ENCODE data around the gene GEMIN5.

The GEMIN5 gene

DNA sequence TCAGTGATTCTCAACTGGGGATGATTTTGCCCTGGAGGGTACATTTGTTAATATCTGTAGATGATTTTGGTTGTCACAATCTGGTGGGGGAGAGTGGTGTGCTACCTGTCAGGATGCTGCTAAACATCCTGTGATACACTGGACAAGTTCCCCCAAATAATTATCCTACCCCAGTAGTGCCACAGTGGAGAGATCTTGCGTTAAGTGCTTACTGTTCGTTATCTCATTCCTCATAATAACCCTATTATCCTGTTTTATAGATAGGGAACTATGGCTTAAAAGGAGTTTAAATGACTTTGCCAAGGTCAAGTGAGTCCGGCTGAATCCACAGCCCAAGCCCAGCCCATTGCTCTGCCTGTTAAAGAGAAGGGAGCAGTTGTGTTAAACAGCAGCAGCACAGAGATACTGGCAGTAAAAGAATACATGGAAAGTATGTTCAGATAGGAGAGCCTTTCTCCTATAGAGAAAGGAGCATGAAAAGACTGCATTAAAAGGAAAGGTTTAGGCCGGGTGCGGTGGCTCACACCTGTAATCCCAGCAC is 64.2 kb downstream of the GEMIN5 start:
- no peak for DNase-seq

DNA sequence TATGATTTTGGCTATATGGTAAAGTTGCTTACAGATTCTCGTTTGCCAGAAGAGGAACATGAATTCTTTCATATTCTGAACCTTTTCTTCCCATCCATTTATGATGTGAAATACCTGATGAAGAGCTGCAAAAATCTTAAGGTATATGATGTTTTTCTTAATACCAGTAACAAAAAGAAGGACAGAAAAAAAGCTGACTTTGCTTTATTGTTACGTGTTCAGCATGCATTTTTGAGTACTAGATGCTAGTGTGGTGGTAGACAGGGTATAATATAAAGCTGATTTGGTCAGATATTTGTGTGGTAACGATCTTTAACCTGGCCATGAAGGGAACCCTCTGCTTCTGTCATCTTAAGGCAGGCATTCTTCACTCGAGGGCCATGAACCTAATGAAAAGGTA is 66.3 kb downstream of the GEMIN5 start:
- DNase-seq: no peak

DNA sequence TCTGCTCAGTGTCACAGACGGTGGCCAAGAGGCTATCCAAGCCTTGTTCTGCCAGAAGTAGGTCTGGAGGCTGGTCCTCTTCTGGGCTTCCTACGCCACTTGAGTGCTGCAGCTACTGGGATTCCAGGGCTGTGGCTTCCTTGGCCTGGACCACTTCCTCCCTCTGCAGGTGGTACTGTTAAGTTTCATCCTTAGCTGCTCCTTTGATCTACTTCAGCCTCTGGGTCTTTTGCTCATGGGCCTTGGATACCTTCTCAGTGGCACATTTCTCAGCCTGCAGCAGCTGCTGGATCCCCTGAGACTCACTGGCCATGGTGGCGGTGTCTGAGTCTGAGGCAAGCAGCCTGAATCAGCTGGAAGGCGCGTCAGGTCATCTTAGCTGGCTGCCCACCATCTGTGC is 69.3 kb downstream of the GEMIN5 start:
- DNase-seq: no peak

DNA sequence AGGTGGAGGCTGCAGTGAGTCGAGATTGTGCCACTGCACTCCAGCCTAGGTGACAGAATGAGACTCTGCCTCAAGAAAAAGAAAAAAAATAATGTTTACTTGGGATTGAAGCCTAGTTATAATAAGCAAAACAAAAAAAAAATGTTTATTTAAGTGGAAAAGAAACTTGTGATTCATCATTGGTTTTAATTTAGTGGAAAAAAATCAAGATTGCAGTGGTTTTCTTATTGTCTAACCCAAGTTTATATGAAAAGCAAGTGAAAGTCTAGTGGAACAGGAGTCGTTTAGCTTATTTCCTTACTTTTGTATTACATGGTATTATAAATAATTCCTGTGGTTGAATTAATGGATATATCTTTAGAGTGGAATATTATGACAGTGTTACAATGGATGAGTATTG is 71.2 kb downstream of the GEMIN5 start:
- DNase-seq: no peak

DNA sequence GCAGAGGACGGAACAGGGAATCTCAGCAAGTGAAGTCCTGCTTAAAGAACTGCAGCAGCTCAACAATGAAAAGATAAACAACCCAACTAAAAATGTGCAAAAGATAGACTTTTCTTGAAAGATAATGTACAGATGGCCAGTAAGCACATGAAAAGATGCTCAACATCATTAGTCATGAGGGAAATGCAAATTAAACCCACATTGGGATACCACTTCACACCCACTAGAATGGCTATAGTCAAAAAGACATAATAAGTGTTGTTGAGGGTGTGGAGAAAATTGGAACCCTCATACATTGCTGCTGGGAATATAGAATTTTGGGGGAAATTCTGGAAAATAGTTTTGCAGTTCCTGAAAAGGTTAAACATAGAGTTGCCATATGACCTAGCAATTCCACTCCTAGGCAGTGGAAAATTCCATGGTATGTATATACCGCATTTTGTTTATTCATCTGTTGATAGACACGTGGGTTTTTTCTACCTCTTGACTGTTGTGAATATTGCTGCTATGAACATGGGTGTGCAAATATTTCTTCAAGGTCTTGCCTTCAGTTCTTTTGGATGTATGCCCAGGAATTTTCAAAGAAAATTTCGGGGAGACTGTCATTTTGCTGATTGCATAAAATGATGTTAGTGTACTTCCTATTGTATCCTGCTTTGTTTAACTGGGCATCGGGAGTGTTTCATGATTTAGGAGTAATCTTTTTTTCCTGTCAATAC is 72.4 kb downstream of the GEMIN5 start:
- no peak for DNase-seq

DNA sequence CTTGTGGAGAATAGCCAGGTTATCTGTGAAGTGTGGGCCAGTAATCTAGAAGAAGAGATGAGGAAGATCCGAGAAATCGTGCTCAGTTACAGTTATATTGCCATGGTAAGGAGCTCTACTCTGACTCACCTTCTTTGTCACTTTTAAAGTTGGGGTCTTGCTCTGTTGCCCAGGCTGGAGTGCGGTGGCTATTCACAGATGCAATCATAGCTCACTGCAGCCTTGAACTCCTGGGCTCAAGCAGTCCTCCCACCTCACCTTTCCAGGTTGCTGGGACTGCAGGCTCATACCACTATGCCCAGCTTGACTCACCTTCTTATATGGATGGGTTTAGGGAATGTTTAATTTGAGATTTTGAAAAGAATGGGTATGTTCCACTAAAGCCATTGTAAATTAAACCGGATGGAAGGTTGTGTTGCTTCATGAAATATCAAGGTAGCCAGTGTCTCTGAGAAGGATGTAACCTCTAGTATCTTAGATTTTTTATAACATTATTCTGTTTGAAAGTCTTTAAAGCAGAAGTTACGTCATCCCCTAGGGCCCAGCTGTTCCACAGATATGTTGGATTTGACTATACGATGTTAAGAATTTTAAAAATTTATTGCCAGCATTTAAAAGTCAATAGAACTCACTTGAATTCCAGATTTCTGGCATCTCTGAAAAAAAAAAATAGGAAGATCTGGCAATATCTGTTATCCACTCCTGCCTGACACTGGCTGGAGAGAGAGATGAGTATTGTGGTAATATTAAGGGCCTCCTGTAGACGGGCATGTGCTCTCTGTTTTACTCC is 74.5 kb downstream of the GEMIN5 start:
- no peak for DNase-seq

DNA sequence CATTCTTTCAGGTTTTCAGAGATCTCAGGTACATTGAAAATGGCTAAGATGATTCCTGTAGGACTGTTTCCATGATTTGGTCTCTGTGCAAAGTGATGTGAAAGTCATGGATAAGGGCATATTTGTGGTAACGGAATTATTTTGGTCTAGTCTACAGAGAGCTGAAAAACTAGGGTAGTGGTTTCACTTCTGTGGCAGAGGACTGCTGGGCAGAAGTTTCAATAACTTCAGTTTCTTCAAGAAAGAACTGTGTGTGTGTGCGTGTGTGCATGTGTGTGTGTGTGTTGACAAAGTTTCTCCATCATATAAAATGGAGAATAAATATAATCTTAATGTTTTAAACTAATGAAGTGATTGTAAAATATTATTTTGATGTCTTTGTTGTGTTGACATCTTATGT is 75.2 kb downstream of the GEMIN5 start:
- DNase-seq: no peak

DNA sequence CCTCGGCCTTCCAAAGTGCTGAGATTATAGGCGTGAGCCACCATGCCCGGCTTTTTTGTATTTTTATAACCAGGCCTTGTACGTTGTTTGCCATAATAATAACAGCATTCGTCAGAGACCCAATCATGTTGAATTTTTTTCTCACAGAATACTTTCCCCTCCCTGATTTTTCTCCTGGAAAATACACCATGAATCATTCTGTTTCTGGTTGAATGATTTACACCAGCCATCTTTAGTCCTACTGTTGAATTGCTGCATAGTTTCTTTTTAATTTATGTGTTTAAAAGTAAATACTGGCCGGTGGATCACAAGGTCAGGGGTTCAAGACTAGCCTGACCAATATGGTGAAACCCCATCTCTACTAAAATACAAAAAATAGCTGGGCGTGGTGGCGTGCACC is 76.1 kb downstream of the GEMIN5 start:
- no peak for DNase-seq

DNA sequence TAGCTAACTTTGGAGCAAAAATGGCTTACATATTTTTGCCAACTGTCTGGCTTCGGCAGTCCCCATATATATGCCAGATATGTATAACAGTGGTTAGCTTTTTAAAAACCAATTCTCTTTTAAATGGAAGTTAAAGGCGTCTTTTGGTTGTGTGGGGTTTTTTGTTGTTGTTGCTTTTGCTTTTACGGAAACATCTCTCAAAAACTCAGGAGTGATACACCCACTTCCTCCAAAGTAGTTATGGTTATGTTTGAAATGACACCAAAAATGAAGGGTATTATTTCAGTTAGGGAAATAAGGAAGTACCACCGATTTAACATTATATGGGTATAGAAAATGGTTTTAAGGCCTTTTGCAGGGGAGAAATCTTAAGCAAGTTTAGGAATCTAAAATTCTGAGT is 77.2 kb downstream of the GEMIN5 start:
- DNase-seq: no peak

DNA sequence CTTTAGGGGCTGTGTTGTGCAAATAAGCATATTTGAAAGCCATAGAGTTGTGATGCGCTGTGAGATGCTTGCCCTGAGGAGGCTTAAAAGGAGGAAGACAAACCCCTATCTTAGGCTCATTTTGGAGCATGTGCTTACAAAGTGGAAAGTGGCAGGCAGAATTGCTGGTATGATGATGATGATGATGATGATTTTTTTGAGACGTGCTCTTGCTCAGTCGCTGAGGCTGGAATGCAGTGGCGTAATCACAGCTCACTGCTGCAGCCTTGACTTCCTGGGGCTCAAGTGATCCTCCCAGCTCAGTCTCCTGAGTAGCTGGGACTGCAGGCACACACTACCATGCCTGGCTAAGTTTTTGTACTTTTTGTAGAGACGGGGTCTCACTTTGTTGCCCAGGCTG is 77.9 kb downstream of the GEMIN5 start:
- no peak for DNase-seq

DNA sequence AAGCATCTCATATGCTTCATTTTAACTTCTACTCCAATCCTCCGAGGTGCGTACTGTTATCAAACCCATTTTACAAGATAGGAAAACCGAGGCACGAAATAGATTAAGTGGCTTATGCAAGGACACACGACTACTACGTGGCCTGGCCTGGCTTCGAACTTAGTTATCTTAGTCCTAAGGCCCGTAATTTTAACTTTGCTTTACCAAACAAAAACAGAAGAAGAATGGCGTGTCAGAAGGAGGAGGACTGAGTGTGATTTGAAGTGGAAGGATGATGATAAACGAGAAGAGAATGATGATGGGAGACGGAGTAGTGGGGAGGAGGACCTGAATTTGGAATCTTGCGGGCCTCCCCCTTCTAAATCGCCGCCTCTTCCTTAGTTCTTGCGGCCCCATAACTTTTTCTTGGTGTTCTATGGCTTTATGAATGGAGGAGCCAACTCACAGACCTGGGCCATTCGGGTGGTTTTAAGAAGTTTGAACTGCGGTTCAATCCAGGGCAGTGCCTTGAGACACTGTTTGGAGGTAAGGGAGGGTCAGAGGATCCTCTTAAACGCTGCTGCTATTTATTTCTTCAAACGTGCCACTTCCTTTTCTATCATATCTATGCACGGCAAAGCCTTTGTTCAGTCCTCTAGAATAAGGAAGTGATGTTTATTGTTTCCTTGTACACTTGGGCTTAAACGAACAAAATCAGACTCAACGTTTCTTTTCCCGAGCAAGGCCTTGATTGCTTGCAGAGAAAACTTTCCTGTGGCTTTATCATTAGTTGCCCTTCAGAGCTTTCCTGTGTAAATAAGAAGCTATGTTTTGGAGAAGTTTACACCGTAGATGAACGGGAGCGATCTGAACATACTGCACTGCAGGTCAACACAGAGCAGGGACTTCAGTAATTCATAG is 78.8 kb downstream of the GEMIN5 start:
- DNase-seq: no peak

DNA sequence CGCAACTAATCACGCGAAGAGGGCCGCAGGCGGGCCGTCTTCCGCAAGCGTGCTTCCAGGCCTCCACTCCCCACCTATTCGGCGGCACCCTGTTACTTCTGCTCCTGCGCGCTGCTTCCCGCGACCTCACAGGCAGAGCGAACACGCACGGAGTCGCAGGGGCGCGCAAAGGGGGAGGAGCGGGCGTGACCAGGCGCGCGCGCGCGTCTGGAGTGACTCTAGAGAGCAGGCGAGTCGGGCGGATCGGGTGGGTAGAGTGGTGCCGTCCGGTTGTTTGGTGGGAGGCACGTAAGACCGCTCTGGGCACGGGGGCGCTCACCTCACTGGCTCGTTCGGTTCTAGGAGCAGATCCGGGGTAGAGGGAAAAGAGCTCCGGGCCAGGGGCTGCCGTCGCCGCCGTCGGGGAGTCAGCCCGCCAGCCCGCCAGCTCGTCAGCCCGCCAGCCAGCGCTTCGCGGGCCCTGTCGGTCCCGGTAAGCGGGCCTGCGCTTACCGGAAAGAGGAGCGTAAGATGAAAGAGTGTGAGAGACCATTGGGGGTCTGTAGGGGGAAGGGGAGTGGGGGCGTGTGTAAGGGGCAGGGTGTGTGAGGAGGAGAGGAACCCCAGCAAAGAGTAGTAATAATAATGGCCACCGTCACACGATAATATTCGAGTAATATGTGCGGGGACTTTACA is 79.6 kb downstream of the GEMIN5 start, which contains the start of gene CNOT8:
CNOT8 (plus strand) TSS at position 331 of the 675 bp plus-strand sequence. CDS start 4,652 bp downstream, outside the sequence.
- peak; percentile 84 for DNase-seq

DNA sequence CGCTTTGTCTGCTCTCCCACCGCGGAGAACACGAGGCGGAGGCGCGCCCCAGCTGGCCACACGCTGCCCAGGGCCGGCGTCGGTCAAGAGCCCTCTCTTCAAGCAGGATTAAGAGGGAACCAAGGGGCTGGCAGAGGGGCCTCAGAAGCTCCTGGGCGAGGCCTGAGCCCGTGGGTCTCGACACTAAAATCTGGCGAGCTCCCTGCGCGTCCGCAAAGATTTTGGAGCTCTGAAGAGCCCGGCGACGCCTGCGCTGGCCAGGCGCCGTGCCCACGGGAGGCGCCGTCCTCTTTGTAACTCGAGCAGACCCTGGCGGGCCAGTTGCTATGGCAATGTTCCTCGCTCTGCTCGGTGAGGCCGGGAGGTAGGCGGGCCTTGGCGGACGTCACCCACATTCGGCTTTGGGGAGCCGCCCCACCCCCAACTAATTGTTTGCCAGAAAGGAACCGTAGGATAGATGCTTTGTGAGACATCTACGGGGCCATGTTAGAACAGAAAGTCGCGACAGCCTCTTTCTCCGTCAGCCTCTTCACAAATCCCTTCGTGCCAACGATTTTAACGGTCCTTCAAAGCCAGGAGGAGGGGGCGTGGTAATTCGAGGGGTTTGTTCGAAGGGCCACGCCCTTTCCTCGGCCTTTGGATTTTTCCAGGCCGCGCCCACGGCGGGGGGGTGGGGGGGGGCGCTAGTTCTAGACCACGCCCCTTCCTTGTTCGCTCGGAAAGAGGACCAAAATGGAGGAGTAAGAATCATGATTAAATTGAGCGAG is 80.3 kb downstream of the GEMIN5 start:
- peak; percentile 86 for DNase-seq

DNA sequence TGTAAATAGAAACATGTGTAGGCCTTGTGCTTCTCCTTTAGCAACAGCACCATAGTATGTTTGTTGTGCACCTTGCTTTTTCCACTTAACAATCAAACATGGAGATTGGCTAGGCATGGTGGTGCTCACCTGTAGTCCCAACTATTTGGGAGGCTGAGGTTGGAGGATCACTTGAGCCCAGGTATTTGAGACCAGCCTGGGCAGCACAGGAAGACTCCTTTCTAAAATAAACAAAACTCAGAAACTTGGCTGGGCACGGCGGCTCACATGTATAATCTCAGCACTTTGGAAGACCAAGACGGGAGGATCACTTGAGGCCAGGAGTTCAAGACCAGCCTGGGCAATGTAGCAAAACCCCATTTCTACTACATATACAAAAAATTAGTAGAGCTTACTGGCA is 86.7 kb downstream of the GEMIN5 start:
- no peak for DNase-seq

DNA sequence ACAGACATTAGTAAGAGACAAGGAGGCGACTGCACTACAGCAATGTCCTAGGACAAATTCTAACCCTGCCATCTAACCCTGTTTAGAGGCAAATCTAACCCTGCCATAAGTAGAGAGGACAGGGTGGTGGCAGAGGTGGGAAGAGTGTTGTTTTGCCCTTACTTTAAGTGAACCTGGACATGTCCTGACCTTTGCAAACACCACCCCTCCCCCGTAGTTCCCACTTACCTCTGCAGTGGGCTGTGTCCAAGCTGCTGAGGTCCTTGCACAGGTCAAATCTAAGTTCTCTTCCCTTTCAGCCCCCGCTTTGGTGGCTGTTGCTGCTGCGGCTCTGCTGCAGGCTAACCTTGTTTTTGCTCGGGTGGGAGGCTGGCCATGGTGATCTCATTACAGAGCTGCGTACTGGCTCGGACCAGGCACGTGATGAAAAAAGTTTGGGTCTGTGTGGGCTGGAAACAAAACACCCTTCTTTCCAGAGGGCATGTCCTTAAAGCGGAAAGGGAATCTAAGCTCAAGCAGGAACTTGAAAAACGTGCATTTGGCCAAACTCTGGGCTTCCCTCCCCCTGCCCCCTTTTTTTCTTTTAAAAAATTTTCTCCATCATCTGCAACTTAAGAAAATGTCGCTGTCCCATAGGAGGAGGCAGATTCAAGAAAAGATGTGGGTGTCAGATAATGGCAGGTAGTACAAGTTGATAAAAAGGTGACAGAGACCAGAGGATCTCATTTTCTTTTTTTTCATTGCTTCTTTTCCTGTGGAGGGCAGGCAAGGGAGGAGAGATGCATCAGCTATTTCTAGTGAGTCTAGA is 87.6 kb downstream of the GEMIN5 start, which contains the start of gene FAXDC2:
FAXDC2 (minus strand) TSS at position 349 of the 808 bp plus-strand sequence. CDS start 12,425 bp downstream, outside the sequence.
- DNase-seq: no peak

DNA sequence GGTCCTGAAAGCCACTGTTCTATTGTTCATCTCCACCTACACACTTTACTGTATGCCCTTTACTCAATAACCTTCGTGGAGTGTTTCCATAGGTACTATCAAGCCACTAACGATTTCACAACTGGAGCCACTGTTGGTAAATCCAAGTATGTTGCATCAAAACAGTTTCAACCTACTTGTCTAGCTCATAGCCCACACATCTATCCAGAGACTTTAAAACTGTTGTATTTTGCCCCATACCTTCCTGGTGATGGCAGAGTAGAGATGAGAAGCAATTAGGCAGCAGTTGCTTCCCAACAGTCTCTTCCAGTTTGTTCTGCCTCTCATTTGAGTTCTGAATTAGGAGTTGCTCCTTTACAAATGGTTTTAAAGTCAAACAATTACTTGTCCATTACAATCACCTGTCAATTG is 88.2 kb downstream of the GEMIN5 start:
- DNase-seq: no peak

DNA sequence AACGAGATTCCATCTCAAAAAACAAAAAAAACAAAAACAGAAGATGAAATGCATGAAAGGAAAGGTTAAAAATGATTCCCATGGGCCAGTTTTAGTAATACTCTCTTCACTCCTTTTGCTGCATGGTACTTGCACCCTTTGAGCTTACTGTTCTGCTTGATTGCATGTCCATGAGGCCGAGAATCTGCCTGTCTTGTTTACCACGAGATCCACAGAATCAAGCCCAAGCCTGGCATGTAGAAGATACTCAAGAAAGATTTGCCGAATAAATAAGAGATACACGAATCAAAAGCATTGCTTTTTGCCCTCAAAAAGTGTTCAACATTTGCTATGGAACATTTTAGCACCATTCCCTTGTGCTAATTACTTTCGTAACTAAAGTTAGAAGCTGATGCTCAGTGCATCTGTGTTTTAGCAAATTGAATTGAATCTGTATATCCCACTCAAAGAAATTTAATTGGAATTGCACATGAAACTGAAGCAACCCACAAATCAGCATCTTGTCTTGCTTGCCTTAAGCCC is 88.7 kb downstream of the GEMIN5 start:
- no peak for DNase-seq

DNA sequence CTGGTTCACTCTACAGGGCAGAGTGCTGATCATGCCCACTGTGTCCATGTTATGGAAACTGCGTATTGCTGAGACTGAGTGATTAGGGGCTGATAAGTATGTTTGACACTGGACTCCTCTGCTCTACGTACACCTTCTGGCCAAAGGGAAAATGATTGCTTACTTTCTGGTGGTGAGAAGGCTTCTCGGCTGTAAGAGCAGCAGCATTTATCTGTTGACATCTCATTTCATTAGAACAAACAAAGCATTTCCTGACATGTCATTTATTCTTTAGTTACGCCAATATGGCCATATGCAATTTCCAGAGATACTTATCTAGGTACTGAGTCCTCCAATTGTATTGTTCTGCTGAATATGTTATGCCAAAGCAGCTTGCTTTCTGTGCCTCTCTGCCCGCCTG is 93.2 kb downstream of the GEMIN5 start:
- DNase-seq: no peak

DNA sequence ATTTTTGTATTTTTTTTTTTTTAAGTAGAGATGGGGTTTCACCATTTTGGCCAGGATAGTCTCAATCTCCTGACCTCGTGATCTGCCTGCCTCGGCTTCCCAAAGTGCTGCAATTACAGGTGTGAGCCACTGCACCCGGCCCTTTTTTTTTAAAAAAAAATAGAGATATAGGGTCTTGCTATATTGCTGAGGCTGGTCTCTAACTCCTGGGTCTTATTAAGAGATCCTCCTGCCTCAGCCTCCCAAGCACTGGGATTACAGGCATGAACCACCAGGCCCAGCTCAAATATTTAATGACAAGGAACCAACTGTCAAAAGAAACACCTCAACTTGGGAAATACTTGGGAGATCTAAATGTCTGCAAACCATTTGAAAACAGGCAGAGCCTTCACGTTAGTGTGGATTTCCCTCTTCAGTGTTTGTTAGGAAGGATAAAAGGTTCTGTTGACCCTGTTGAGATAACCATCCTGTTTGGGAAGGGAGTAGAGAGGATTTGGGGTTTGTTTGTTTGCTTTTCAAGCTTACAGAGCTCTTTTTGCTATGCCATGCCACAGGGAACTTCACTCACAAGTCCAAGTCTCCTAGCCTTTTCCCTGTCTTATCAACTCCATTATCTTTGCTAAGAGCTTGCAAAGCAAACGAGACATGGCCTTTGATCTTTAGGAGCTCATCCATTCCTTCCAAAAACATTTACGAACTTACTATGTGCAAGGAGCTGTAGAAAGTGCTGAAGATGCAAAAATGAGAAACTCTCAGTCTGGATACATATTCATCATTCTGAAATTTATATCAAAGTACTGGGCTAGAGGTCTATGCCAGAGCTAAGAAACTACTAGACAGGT is 95.1 kb downstream of the GEMIN5 start:
- DNase-seq: no peak

Measured in NCI-H2081 treated with DMSO at 0.1 percent for 48 hours (cell line).